Karpas-422 (cell line): ENCODE data around the gene LRRK2. TPM values are rescaled to one million over a fixed set of nuclear protein-coding genes. Genes with fewer than 3 reads are reported as not detected.

Source experiments
- DNase-seq: peaks from one replicate; pipeline ENCODE4 v3.0.0-alpha.2; 2015
- H2AFZ ChIP-seq: fragments of 200-600 bp; sonication (generic); 2 replicates; pipeline ENCODE4 v1.6.1; 2014; ENCODE audit warnings: antibody characterized with exemption, low read length, mixed read lengths
- H3K27ac ChIP-seq: fragments of 200-600 bp; sonication (generic); 2 replicates; pipeline ENCODE4 v1.5.1; 2014; ENCODE audit warnings: mild to moderate bottlenecking, low read length, moderate library complexity
- H3K27me3 ChIP-seq: fragments of 200-600 bp; sonication (generic); 2 replicates; pipeline ENCODE4 v1.6.1; 2014; ENCODE audit warnings: low read length, mixed read lengths
- H3K36me3 ChIP-seq: fragments of 200-600 bp; sonication (generic); 2 replicates; pipeline ENCODE4 v1.6.1; 2014; ENCODE audit warnings: low read length, mixed read lengths; ENCODE audit not compliant: insufficient read depth
- H3K4me1 ChIP-seq: fragments of 200-600 bp; sonication (generic); 2 replicates; pipeline ENCODE4 v1.6.1; 2014; ENCODE audit warnings: mild to moderate bottlenecking, low read length, mixed read lengths
- H3K4me2 ChIP-seq: fragments of 200-600 bp; sonication (generic); 2 replicates; pipeline ENCODE4 v1.6.1; 2014; ENCODE audit warnings: low read length, low read depth, mild to moderate bottlenecking; ENCODE audit not compliant: poor library complexity, severe bottlenecking
- H3K4me3 ChIP-seq: fragments of 200-600 bp; sonication (generic); 2 replicates; pipeline ENCODE4 v1.5.1; 2014; ENCODE audit warnings: mild to moderate bottlenecking, antibody characterized with exemption, low read length, mixed read lengths
- H3K79me2 ChIP-seq: fragments of 200-600 bp; sonication (generic); 2 replicates; pipeline ENCODE4 v1.6.1; 2014; ENCODE audit warnings: mild to moderate bottlenecking, low read length, mixed read lengths
- H3K9ac ChIP-seq: fragments of 200-600 bp; sonication (generic); 2 replicates; pipeline ENCODE4 v1.6.0; 2014; ENCODE audit warnings: low read length
- H3K9me2 ChIP-seq: fragments of 200-600 bp; sonication (generic), shearing (Covaris generic); replicated peaks from 2 replicates; pipeline ENCODE4 v1.6.0; 2014; ENCODE audit warnings: mild to moderate bottlenecking, low read length, moderate library complexity; ENCODE audit not compliant: insufficient read depth
- H3K9me3 ChIP-seq: fragments of 300-700, 200-600 bp; sonication (generic); 2 replicates; pipeline ENCODE4 v1.6.1; 2014; ENCODE audit warnings: low read length, mixed read lengths
- H4K20me1 ChIP-seq: fragments of 200-600 bp; sonication (generic); 2 replicates; pipeline ENCODE4 v1.6.1; 2014; ENCODE audit warnings: mild to moderate bottlenecking, antibody characterized with exemption, low read length, low read depth; ENCODE audit not compliant: insufficient read depth
- total RNA-seq: library from RNA; depleted of rRNA; stranded (reverse); fragments of >200 nt; shearing (Covaris generic); gene quantifications from 2 replicates; pipeline ENCODE4 v1.2.3, GENCODE V29; 2014; ENCODE audit warnings: low replicate concordance

LRRK2 gene
- total RNA-seq, 1 experiment from 2014 or later = 0.15 TPM

- no peaks in the 10 kb centered on the region for H3K9me3 ChIP-seq
- peaks cover 14% of the 10 kb centered on the region for H3K4me1 ChIP-seq
- no peaks in the 10 kb centered on the region for H3K9me2 ChIP-seq
- H3K27me3 ChIP-seq = no peaks in the 10 kb centered on the region
- H3K4me2 ChIP-seq = no peak overlapping the region
- H3K4me3 ChIP-seq = no peak overlapping the region
- H3K36me3 ChIP-seq = no peaks in the 10 kb centered on the region
- no peaks in the 10 kb centered on the region for H4K20me1 ChIP-seq
- no peaks in the 10 kb centered on the region for H3K79me2 ChIP-seq
- H3K27ac ChIP-seq = no peak overlapping the region
- no peak for DNase-seq
- no peak overlapping the region for H2AFZ ChIP-seq
- H3K9ac ChIP-seq = no peak overlapping the region
Observed at GRCh38 chr12:40263616-40264409, 39.0 kb downstream of the LRRK2 start.

DNA sequence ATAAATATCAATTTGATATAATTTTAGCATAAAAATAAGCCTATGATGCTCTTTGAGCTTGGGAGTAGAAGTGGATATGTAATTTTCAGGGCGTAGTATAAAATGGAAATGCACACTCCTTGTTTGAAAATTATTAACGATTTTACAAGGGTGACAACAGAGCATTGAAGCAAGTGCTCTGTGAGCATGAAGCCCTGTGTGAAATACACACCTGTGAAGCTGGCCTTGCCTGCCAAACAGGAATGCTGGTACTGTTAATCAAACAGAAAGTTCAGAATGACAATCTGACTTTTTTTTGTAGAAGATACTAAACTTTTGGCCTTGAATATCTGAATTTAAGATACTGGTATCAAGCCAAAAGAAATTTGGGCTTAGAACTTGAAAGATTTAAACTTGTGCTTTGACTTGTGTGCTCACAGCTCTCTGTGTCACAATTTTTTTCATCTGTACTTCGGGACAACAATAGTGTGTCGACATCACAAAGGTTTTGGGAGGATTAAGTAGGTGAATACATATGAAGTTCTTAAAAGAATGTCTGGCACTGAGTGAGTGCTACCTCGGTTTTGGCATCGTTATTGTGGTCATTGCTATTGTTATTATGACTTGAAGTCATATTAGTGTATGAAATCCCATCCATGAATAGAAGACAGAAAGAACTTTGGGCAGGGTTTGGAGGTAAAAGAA, 47.3 kb downstream of the LRRK2 start:
- Histone ChIP-seq H3K9ac (no peak overlapping the region), H3K4me1 (no peaks in the 10 kb centered on the region), H3K27ac (no peak overlapping the region), H3K27me3 (no peaks in the 10 kb centered on the region), H4K20me1 (no peaks in the 10 kb centered on the region), H3K4me3 (no peak overlapping the region), H3K4me2 (no peak overlapping the region), H3K9me2 (no peaks in the 10 kb centered on the region), H3K36me3 (no peaks in the 10 kb centered on the region), H3K79me2 (no peaks in the 10 kb centered on the region), H2AFZ (no peak overlapping the region), H3K9me3 (no peaks in the 10 kb centered on the region)
- no peak for DNase-seq

- Histone ChIP-seq H2AFZ (no peak overlapping the region), H3K27me3 (no peaks in the 10 kb centered on the region), H3K4me2 (no peak overlapping the region), H3K27ac (no peak overlapping the region), H4K20me1 (no peaks in the 10 kb centered on the region), H3K9ac (no peak overlapping the region), H3K79me2 (no peaks in the 10 kb centered on the region), H3K9me3 (no peaks in the 10 kb centered on the region), H3K9me2 (no peaks in the 10 kb centered on the region), H3K4me1 (no peaks in the 10 kb centered on the region), H3K36me3 (no peaks in the 10 kb centered on the region), H3K4me3 (no peak overlapping the region)
- DNase-seq = no peak
Observed at GRCh38 chr12:40281791-40282364, 57.1 kb downstream of the LRRK2 start.

- Histone ChIP-seq H3K4me1 (no peaks in the 10 kb centered on the region), H3K9me2 (no peaks in the 10 kb centered on the region), H3K4me2 (no peak overlapping the region), H3K9ac (no peak overlapping the region), H3K4me3 (no peak overlapping the region), H2AFZ (no peak overlapping the region), H3K9me3 (no peaks in the 10 kb centered on the region; the same call in 1 of the 2 replicates), H3K27ac (no peak overlapping the region), H3K79me2 (no peaks in the 10 kb centered on the region), H4K20me1 (no peaks in the 10 kb centered on the region), H3K27me3 (no peaks in the 10 kb centered on the region), H3K36me3 (no peaks in the 10 kb centered on the region)
- no peak for DNase-seq
Observed at GRCh38 chr12:40286583-40286982, 61.8 kb downstream of the LRRK2 start.

GRCh38 chr12:40287369-40287975, 62.7 kb downstream of the LRRK2 start:
- no peaks in the 10 kb centered on the region for H3K79me2 ChIP-seq
- H2AFZ ChIP-seq = no peak overlapping the region
- H3K9me2 ChIP-seq = no peaks in the 10 kb centered on the region
- no peak overlapping the region for H3K4me3 ChIP-seq
- DNase-seq = no peak
- H3K4me1 ChIP-seq = no peaks in the 10 kb centered on the region
- no peaks in the 10 kb centered on the region; the same call in 1 of the 2 replicates for H3K9me3 ChIP-seq
- no peak overlapping the region for H3K27ac ChIP-seq
- no peak overlapping the region for H3K4me2 ChIP-seq
- no peak overlapping the region for H3K9ac ChIP-seq
- no peaks in the 10 kb centered on the region for H3K27me3 ChIP-seq
- H4K20me1 ChIP-seq = no peaks in the 10 kb centered on the region
- no peaks in the 10 kb centered on the region for H3K36me3 ChIP-seq

GRCh38 chr12:40292788-40293429, 68.1 kb downstream of the LRRK2 start:
- H4K20me1 ChIP-seq = no peaks in the 10 kb centered on the region
- no peak overlapping the region for H3K4me3 ChIP-seq

GRCh38 chr12:40298341-40298740, 73.5 kb downstream of the LRRK2 start:
- no peak for DNase-seq
- no peak overlapping the region for H3K9ac ChIP-seq
- no peaks in the 10 kb centered on the region for H3K9me3 ChIP-seq
- H3K27me3 ChIP-seq = no peaks in the 10 kb centered on the region
- no peak overlapping the region for H3K27ac ChIP-seq
- H3K36me3 ChIP-seq = no peaks in the 10 kb centered on the region
- no peaks in the 10 kb centered on the region for H3K9me2 ChIP-seq
- H2AFZ ChIP-seq = no peak overlapping the region
- no peaks in the 10 kb centered on the region for H3K79me2 ChIP-seq
- H4K20me1 ChIP-seq = no peaks in the 10 kb centered on the region
- no peak overlapping the region for H3K4me3 ChIP-seq
- H3K4me1 ChIP-seq = no peaks in the 10 kb centered on the region
- H3K4me2 ChIP-seq = no peak overlapping the region

More at GRCh38 chr12:40292788-40293429, 68.1 kb downstream of the LRRK2 start:
- Histone ChIP-seq H3K9me2 (no peaks in the 10 kb centered on the region), H3K4me1 (no peaks in the 10 kb centered on the region), H2AFZ (no peak overlapping the region), H3K79me2 (no peaks in the 10 kb centered on the region), H3K27ac (no peak overlapping the region), H3K4me2 (no peak overlapping the region), H3K9me3 (no peaks in the 10 kb centered on the region; the same call in 1 of the 2 replicates), H3K36me3 (no peaks in the 10 kb centered on the region), H3K27me3 (no peaks in the 10 kb centered on the region), H3K9ac (no peak overlapping the region)
- no peak for DNase-seq
